ENCODE measurements around the gene MC1R.

MC1R gene

DNA sequence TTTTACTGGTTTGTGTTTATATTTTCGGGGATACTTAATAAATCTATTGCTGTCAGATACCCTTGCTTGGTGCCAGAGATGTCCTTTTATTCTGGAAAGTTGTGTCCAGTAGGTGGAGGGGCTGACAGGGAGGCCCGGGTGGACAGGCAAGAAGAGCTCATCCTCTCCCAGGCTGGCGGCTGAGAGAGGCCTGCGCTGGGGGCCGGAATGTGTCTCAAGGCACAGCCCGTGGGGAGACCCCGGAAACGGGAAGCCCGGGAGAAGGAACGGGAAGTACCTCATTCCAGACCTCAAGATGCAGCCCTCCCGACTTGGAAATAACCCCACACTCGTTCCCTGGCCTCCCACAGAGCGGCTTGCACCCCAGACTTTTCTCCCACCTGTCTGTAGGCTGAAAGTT is 17.4 kb downstream of the MC1R start:
- no peak for DNase-seq

DNA sequence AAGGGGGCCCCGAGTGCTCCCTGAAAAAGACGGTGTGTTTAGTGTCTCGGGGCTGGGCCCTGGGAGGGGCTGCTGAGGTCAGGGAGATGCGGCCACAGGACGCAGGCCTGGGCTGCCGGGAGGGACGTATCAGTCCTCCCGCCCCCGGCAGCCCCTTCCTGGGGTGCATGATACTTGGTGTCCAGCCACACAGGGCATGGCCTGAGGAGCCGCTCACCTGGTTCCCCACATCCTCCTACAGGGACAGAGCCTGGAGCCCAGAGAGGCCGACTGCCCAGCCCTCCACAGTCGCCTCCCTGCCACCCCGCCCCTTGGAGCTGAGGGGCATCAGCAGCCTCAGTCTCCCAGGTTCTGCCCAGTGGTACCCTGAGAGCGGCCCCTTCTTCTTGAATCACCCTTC is 17.8 kb downstream of the MC1R start:
- no peak for DNase-seq

DNA sequence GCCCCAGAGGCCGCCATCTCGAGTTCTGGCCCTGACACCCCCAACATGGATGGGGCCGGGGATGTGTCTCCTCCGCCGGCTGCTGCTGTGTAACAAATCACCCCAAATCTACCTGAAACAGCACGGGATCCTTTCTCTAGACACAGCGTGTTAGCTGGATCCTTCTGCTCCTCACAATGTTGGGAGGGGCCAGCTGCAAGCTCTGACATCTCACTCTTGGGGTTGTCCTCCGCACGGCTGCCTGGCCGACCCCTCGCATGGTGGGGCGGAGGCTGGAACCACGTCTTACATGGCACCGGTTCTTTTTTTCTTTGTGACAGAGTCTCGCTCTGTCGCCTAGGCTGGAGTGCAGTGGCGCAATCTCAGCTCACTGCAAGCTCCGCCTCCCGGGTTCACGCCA is 18.3 kb downstream of the MC1R start:
- DNase-seq, result no peak

DNA sequence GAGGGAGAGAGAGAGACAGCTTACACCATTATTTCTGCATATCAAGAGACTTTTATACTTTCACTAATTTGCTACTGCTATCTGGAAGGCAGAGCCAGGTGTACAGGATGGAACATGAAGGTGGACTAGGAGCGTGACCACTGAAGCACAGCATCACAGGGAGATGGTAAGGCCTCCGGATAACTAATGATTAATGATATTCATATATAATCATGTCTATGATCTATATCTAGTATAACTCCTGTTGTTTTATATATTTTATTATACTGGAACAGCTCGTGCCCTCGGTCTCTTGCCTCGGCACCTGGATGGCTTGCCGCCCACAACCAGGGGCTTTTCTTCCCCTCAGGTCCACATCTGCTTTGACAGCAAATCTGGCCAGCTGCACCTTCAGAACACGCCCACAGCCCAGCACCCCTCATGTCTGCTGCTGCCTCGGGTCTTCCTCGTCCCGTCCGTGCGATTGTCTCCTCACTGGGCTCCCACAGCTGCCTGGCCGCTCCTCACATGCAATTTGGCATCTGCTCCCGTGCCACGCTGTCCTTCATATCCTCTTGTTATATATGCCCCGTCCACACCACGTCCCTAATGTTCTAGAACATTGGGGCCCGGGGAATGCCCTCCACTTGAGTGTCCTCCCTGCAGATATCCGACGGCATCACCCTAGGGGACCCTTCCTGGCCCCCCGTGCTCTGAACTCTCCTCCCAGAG is 19.7 kb downstream of the MC1R start:
- no peak for DNase-seq

GRCh38 chr16:89944773-89945172 is 26.1 kb downstream of the MC1R start:
- no peak for DNase-seq

DNA sequence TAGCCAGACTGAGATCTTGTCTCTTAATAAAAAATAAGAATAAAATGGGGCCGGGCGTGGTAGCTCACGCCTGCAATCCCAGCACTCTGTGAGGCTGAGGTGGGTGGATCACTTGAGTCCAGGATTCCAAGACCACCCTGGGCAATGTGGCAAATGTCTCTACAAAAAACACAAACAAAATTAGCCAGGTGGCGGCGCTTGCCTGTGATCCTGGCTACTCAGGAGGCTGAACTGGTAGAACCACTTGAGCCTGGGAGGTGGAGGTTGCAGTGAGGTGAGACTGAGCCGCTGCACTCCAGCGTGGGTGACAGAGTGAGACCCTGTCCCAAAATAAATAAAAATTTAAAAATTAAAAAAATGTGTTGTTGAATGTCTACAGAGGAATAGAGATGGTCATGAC is 27.0 kb downstream of the MC1R start:
- DNase-seq, result no peak

DNA sequence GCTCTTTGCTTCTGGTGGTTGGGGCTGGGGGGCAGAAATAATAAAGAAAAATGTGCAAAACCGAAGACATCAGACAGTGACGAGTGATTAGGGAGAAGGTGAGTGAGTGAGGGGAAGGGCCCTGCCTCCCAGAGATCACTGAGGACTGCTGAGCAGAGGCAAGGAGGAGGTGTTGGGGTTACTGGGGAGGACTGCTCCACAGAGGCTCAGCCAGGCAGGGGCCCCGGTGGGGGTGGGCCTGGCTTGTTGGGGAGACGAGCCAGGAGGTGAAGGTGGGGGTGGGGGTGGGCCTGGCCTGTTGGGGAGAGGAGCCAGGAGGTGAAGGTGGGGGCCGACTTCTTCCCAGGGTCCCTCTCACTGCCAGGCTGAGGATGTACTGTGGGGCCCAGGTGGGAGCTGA is 27.9 kb downstream of the MC1R start:
- no peak for DNase-seq

GRCh38 chr16:89949121-89949742 is 30.6 kb downstream of the MC1R start:
- no peak for DNase-seq

DNA sequence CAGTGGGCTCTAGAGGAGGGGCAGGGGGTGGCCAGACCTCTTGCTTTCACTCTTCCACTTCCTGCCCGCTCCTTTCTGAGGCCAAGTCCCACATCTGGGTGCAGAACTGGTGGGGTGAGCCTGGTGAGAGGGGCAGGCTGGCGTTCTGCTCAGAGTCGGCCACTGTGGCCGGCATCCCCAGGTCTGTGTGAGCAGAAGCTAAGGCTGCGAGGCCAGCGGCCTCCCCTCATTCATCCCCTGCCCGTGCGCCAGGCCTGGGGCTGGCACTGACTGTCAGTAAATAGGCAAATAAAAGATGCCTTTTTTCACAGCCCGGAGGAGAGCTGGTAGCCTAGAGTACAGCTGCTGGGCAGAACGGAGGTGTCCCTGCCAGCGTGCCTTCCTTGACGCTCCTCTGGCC is 31.1 kb downstream of the MC1R start:
- DNase-seq, result no peak

DNA sequence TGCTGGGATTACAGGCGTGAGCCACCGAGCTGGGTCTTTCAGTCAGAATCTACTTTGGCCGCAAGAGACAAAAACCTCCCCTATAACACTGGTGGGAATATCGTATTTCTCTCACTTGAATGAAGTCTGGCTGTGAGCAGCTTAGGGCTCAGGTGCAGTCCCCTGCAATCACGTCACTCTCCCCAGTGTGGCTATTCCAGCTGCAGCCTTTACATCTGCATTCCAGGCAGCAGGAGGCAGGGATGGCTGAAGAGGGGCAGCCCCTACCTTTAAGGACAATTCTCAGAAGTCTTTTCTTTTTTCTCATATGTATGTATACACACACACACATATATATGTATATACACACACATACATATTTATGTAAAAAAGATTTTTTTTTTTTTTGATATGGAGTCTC is 32.8 kb downstream of the MC1R start:
- no peak for DNase-seq

DNA sequence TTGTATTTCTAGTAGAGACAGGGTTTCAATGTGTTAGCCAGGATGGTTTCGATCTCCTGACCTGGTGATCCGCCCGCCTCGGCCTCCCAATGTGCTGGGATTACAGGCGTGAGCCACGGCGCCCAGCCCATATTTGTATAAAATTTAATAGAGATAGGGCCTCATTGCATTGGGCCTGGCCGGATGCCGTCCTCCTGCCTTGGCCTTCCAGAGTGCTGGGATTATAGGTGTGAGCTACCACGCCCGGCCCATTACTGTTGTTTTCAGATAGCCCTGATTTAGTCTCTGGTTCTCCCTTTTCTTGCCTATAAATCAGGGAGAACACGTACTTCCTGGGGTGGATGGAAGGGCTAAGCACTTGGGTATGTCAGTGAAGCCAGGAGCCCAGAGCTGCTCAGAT is 33.4 kb downstream of the MC1R start:
- DNase-seq, result no peak

GRCh38 chr16:89952551-89952950 is 33.9 kb downstream of the MC1R start:
- no peak for DNase-seq

DNA sequence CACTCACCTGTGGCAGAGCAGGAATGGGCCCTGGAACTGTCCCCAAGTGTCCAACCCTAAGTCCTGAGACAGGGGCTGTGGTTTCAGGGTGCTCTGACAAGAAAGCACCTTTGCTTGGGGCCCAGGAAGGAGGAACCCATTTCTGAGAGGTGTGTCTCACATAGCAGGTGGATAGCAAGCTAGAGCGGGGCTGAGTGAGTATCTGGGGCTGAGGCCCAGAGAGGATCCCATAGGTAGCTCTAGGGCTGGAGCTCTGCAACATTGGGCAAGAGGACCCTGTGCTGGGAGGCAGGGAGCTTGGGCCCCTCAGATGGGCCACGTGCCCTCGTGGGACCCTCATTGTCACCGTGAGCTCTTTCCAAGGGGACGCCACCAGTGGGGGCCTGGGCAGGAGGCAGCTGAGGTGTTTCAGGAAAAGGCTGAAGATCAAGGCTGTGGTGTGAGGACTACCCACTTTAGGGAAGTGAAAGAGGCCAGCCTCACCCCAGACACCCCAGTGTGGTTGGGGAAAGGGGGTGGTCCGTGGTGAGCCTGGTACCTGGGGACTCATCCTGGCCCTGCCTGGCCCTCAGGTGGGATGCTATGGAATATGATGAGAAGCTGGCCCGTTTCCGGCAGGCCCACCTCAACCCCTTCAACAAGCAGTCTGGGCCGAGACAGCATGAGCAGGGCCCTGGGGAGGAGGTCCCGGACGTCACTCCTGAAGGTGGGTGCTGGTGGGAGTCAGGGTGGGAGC is 35.2 kb downstream of the MC1R start:
- no peak for DNase-seq

DNA sequence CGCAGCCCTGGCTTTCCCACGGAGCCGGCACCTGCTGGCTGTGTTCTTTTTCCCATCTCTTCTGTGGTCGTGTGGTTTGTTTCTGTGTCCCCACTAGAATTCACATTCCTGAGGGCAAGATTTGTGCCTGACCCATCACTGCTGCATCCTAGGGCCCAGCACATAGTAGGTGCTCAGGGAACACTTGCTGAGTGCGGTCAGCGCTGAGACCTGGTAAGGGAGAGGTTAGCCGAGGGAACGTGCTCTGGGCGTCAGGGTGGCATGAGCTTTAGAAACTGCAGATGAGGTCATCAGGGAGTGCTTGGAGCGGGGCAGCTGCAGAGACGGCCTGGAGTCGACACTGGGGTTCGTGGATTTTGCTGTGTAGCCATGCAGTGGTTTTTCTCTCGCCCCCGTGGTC is 35.8 kb downstream of the MC1R start:
- no peak for DNase-seq

DNA sequence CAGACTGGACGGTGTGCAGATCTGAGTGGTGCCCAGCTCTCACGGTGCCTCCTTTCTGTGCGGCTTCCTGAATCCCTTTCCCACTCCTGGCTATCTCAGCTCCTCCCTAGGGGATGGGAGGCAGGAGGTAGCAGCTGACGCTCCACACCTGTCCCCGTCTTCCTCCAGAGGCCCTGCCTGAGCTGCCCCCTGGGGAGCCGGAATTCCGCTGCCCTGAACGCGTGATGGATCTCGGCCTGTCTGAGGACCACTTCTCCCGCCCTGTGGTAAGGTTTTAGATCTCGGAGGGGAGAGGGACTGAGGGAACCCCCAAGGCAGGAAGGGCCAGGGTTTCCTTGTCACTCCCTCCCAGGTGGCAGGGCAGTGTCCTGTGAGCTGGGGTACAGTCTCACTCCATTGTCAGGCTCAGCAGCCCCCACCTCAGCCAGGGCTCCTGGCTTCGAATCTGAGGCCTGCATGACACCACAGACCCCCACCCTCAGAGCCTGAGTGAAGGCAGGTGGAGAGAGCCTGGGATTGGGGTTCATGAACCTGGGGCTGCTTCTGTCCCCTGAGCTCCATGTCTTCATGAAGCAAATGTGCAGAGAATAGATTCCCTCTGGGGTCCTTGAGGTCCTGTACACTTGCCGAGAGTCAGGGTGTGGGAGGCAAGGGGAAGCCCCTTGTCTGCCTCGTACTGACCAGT is 36.5 kb downstream of the MC1R start:
- DNase-seq, result no peak

GRCh38 chr16:89956505-89957215 is 38.0 kb downstream of the MC1R start:
- no peak for DNase-seq

- no peak for DNase-seq
Measured at GRCh38 chr16:89957216-89957785, 38.6 kb downstream of the MC1R start.

DNA sequence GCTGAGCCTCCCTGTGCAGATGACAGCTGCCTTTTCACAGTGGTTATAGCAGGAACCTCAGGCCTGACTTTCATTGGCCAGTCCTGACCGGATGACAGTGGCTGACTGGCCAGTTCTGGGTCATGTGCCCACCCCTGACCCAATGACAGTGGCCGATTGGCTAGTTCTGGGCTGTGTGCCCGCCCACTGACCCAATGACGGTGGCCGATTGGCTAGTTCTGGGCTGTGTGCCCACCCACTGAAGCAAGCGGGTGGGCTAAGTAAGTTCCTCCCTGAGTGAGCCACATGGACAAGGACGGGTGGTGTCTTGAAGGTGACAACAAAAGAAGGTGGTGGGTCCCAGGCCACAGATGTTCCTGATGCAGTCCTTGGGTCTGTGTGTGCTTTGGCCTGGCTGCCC is 39.4 kb downstream of the MC1R start:
- DNase-seq, result no peak

- no peak for DNase-seq
Measured at GRCh38 chr16:89958596-89958995, 39.9 kb downstream of the MC1R start.

DNA sequence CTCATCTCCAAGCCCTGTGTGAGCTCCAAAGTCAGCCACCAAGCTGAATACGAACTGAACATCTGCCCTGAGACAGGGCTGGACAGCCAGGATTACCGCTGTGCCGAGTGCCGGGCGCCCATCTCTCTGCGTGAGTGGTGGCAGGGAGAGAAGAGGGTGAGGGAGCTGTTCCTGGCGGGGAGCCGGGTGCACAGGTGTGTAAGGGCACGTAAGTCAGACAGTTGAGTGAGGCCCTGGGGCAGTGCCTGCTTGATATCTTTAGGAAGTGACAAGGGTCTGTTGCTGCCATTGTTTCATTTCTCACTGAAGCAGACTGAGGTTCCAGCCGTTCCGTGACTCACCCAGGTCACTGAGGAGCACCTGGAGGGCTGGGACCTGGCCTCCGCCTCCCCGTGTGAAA is 42.3 kb downstream of the MC1R start:
- no peak for DNase-seq

GRCh38 chr16:89961920-89962319 is 43.3 kb downstream of the MC1R start:
- DNase-seq, result no peak

DNA sequence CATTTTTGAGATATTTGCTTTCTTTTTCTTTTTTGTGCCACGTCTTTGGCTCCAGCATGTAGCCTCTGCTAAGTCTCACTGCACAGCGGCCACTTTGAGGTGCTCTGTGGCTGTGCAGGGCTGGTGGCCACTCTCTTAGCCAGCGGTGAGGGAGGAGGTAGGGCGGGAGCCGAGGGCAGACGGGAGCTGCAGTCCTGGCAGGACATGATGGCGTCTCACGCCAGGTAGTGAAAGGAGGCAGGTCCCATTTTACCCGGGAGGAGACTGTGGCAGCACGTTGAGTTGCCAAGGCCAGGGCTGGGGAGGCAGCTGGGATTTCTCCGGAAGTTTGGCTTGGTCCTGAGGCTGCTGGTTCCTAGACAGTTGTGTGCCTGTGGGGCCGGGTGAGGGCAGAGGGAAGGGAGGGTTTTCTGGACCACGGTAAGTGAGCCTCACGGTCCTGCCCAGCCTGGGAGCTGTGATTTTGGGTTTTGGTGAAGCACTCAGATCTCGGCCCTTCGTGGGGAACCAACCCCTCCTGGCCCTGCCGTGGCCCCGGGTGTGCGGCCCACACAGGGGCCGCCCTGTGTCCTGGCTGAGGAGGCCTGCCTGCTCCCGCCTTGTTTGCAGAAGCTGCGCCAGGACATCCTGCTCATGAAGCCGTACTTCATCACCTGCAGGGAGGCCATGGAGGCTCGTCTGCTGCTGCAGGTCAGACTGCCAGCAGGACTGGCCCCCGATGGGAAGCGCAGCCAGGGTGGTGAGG is 44.3 kb downstream of the MC1R start:
- DNase-seq, result no peak

Measured in cortex of kidney (tissue), 1 donor.